Mesendoderm (in vitro differentiated cells): ENCODE data around the gene EFNA1.

Experiments
- DNase-seq: peaks from one replicate; pipeline ENCODE4 v3.0.0; 2013
- H2AK5ac ChIP-seq: 2 replicates; pipeline ENCODE4 v1.6.1; 2013; ENCODE audit warnings: low read length, inconsistent platforms
- H2BK120ac ChIP-seq: 2 replicates; pipeline ENCODE4 v1.6.1; 2013; ENCODE audit warnings: low read depth, mild to moderate bottlenecking, low read length, moderate library complexity, mixed read lengths
- H2BK15ac ChIP-seq: replicated peaks from 2 replicates; pipeline ENCODE4 v1.6.1; 2013; ENCODE audit warnings: low read depth, mild to moderate bottlenecking, moderate library complexity
- H2BK5ac ChIP-seq: 2 replicates; pipeline ENCODE4 v1.6.1; 2013; ENCODE audit warnings: low read length, inconsistent platforms
- H3K18ac ChIP-seq: 2 replicates; pipeline ENCODE4 v1.6.1; 2013; ENCODE audit warnings: mild to moderate bottlenecking, low read length, mixed read lengths
- H3K23ac ChIP-seq: one replicate; pipeline ENCODE4 v1.6.1; 2013; ENCODE audit warnings: low read length
- H3K27ac ChIP-seq: 2 replicates; pipeline ENCODE4 v1.5.1; 2013; ENCODE audit warnings: low read depth, mild to moderate bottlenecking, inconsistent platforms, low read length, moderate library complexity
- H3K27me3 ChIP-seq: 2 replicates; pipeline ENCODE4 v1.6.1; 2013; ENCODE audit warnings: low read length, control low read depth, mild to moderate bottlenecking, inconsistent platforms; ENCODE audit not compliant: insufficient read depth, poor library complexity
- H3K36me3 ChIP-seq: 2 replicates; pipeline ENCODE4 v1.6.1; 2013; ENCODE audit warnings: low read length, inconsistent platforms; ENCODE audit not compliant: control insufficient read depth, insufficient read depth
- H3K4ac ChIP-seq: one replicate; pipeline ENCODE4 v1.6.1; 2013; ENCODE audit warnings: low read depth, mild to moderate bottlenecking, low read length, moderate library complexity
- H3K4me1 ChIP-seq: 2 replicates; pipeline ENCODE4 v1.6.1; 2013; ENCODE audit warnings: low read depth, low read length, inconsistent platforms; ENCODE audit not compliant: control insufficient read depth
- H3K4me2 ChIP-seq: 2 replicates; pipeline ENCODE4 v1.6.1; 2013; ENCODE audit warnings: low read length
- H3K4me3 ChIP-seq: 2 replicates; pipeline ENCODE4 v1.5.1; 2013; ENCODE audit warnings: mild to moderate bottlenecking, low read length
- H3K56ac ChIP-seq: one replicate; pipeline ENCODE4 v1.6.1; 2013; ENCODE audit warnings: low read length
- H3K79me1 ChIP-seq: 2 replicates; pipeline ENCODE4 v1.6.1; 2013; ENCODE audit warnings: low read length, inconsistent platforms
- H3K79me2 ChIP-seq: 2 replicates; pipeline ENCODE4 v1.6.1; 2013; ENCODE audit warnings: mild to moderate bottlenecking, low read length; ENCODE audit not compliant: control insufficient read depth, insufficient read depth
- H3K9ac ChIP-seq: 2 replicates; pipeline ENCODE4 v1.6.1; 2013; ENCODE audit warnings: low read length, inconsistent platforms
- H4K5ac ChIP-seq: one replicate; pipeline ENCODE4 v1.6.1; 2013; ENCODE audit warnings: low read length
- H4K8ac ChIP-seq: one replicate; pipeline ENCODE4 v1.6.1; 2013; ENCODE audit warnings: low read depth, mild to moderate bottlenecking, control low read depth, low read length, moderate library complexity
- WGBS: extraction: QIAGEN DNeasy Blood & Tissue Kit; methylation state at CpG from one replicate; pipeline ENCODE4 v1.1.7; 2013; ENCODE audit warnings: low lambda C conversion rate, missing lambda C conversion rate; ENCODE audit not compliant: insufficient coverage; ENCODE audit errors: extremely low coverage; 5-methylcytosine and 5-hydroxymethylcytosine counted together

The EFNA1 gene

DNA sequence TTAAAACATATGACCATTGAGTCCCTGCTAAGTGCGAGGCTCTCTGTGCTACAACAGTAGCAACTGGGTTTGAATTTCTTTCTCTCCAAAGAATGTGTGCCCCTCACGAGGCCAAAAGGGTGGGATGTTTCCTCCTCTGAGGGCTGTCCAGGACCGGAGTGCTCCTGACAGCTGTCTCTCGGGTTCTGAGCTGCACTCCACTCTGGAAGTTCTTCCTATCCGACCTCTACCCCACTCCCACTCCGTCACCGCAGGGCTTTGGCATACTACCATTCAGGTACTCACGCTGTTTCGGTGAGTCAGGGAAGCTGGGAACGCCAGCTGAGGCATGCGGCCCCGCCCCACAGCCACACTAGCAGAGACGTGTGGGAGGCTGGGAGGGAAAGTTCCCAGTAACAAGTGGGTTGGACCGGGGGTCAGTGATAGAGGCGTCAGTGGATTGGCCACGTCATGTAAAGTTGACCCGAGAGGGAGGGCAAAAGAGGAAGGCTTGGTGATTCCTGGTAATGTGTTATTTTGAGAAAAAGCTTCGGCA is 7.3 kb downstream of the EFNA1 start:
- peak overlapping the region; percentile 55 for H3K4me3 ChIP-seq
- peak; percentile 91 for DNase-seq
- peak overlapping the region; percentile 94 for H3K56ac ChIP-seq
- peak overlapping the region; percentile 46 for H3K4ac ChIP-seq
- H2BK5ac ChIP-seq, result no peak overlapping the region
- peak overlapping the region; percentile 82 for H3K9ac ChIP-seq
- no peak overlapping the region for H4K5ac ChIP-seq
- no peak overlapping the region for H2BK15ac ChIP-seq
- H3K36me3 ChIP-seq, result no peaks in the 10 kb centered on the region
- H2AK5ac ChIP-seq, result no peak overlapping the region
- peaks cover 4% of the 10 kb centered on the region for H3K4me1 ChIP-seq
- H3K79me2 ChIP-seq, result no peaks in the 10 kb centered on the region
- peak overlapping the region; percentile 22 for H3K18ac ChIP-seq
- H2BK120ac ChIP-seq, result no peak overlapping the region
- no CpG with 5 or more reads among the region's 18 CpGs for WGBS
- peak overlapping the region; percentile 56 for H3K4me2 ChIP-seq
- no peak overlapping the region for H4K8ac ChIP-seq
- no peak overlapping the region for H3K23ac ChIP-seq
- peaks cover 9% of the 10 kb centered on the region for H3K79me1 ChIP-seq
- H3K27me3 ChIP-seq, result no peaks in the 10 kb centered on the region
- H3K27ac ChIP-seq, result peak overlapping the region; percentile 91

DNA sequence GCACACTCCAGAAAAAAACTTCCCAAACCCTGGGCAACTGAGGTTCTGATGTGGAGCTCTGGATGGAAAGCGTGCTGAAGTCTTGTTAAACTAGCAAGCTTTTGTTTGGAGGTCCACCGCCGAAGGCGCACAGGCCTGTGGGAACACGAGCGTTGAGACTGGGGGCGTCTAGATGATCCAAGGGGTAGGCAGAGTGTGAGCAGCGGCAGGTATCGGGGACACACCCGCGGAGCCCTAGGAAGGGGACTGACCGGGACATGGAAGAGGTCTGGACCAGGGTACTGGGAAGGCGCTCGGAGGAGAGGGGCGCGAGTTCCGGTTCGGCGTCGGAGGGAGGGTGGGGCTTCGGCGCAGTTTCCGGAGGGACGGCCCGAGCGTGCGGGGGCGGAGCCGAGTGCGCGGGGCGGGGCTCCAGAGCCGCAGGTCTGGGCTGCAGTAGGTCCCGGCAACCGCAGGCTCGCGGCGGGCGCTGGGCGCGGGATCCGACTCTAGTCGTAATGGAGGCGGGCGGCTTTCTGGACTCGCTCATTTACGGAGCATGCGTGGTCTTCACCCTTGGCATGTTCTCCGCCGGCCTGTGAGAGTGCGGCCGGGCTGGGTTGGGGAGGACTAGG is 7.8 kb downstream of the EFNA1 start, which contains the start of gene SLC50A1:
Gene SLC50A1 (plus strand): TSS at position 438 of the 614 bp plus-strand sequence. CDS start 60 bp downstream, at position 498.
- no peaks in the 10 kb centered on the region for H3K27me3 ChIP-seq
- no CpG with 5 or more reads among the region's 52 CpGs for WGBS
- H4K5ac ChIP-seq, result no peak within 1 kb of the TSS
- H2BK15ac ChIP-seq, result no peak within 1 kb of the TSS
- peak within 1 kb of the TSS; percentile 99 for H3K9ac ChIP-seq
- peaks cover 3% of the 10 kb centered on the region for H3K4me1 ChIP-seq
- peak within 1 kb of the TSS; percentile 98 for H3K4me2 ChIP-seq
- peak within 1 kb of the TSS; percentile 73 for H3K4ac ChIP-seq
- H3K79me1 ChIP-seq, result peaks cover 9% of the 10 kb centered on the region
- H3K36me3 ChIP-seq, result no peaks in the 10 kb centered on the region
- H3K27ac ChIP-seq, result peak within 1 kb of the TSS; percentile 97
- peak within 1 kb of the TSS; percentile 79 for H2AK5ac ChIP-seq
- peak within 1 kb of the TSS; percentile 34 for H3K18ac ChIP-seq
- H4K8ac ChIP-seq, result peak within 1 kb of the TSS; percentile 41
- no peak within 1 kb of the TSS for H2BK120ac ChIP-seq
- H3K4me3 ChIP-seq, result peak within 1 kb of the TSS; percentile 97
- H3K79me2 ChIP-seq, result no peaks in the 10 kb centered on the region
- peak within 1 kb of the TSS; percentile 95 for H3K23ac ChIP-seq
- peak within 1 kb of the TSS; percentile 95 for H2BK5ac ChIP-seq
- DNase-seq, result peak; percentile 96
- peak within 1 kb of the TSS; percentile 99 for H3K56ac ChIP-seq

DNA sequence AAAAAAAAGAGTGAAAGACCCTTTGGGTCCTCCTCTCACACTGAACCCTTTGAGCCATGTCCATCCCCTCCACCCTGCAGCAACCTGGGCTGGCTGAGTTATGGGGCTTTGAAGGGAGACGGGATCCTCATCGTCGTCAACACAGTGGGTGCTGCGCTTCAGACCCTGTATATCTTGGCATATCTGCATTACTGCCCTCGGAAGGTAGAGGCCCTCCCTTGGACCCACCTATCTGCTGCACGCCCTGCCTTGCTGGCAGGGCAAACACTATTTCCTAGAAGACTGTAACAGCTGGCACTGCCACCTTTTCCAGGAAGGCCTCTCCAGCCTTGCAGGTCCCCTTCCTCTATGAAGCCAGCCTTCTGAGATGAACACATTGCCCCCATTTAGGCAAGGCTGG is 9.1 kb downstream of the EFNA1 start:
- Histone ChIP-seq H3K9ac (peak overlapping the region; percentile 72), H2BK15ac (no peak overlapping the region), H3K56ac (peak overlapping the region; percentile 82), H3K79me2 (no peaks in the 10 kb centered on the region), H3K4me2 (peak overlapping the region; percentile 35), H3K27ac (no peak overlapping the region), H3K79me1 (peaks cover 9% of the 10 kb centered on the region), H3K18ac (no peak overlapping the region), H3K4ac (no peak overlapping the region), H2BK5ac (peak overlapping the region; percentile 65), H4K5ac (no peak overlapping the region), H3K36me3 (no peaks in the 10 kb centered on the region), H3K23ac (no peak overlapping the region), H2AK5ac (peak overlapping the region; percentile 20), H3K4me3 (peak overlapping the region; percentile 4), H4K8ac (no peak overlapping the region), H3K4me1 (peaks cover 3% of the 10 kb centered on the region), H2BK120ac (no peak overlapping the region), H3K27me3 (no peaks in the 10 kb centered on the region)
- WGBS, result no CpG with 5 or more reads among the region's 6 CpGs
- DNase-seq, result no peak

DNA sequence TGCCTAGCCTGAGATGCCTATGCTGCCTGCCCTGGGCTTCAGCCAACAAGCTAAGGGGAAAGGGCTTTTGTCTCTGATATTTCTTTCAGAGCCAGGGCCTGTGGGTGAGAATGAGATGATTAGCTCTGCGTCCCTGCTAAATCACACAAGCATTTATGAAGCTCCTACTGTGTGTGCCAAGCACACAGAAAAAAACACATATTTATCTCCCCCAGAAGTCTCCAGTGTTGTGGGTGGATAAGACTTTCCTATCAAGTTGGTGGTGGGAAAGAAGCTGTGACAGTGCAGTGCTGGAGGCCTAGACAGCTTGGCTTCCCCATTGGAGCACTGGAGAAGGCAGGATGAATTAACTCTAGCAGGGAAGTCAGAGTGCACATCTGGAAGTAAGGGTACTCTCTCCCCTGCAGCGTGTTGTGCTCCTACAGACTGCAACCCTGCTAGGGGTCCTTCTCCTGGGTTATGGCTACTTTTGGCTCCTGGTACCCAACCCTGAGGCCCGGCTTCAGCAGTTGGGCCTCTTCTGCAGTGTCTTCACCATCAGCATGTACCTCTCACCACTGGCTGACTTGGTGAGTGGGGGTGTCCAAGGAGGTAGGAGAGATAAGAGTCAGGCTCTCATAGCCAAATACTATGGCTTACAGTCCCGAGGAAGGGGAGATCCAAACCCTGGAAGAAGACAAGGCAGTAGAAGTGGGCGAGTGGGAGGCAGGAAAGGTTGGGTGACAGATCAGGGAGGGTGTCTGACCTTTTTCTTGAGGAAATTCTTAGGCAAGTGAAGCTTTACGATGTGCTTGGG is 9.7 kb downstream of the EFNA1 start:
- Histone ChIP-seq H3K18ac (no peak overlapping the region), H3K27ac (no peak overlapping the region), H2BK15ac (no peak overlapping the region), H3K4ac (no peak overlapping the region), H3K9ac (peak overlapping the region; percentile 72), H3K23ac (no peak overlapping the region), H4K8ac (no peak overlapping the region), H2AK5ac (peak overlapping the region; percentile 20), H3K79me2 (no peaks in the 10 kb centered on the region), H3K4me2 (peak overlapping the region; percentile 35), H4K5ac (no peak overlapping the region), H2BK120ac (no peak overlapping the region), H3K27me3 (no peaks in the 10 kb centered on the region), H2BK5ac (no peak overlapping the region), H3K79me1 (peaks cover 9% of the 10 kb centered on the region), H3K4me3 (no peak overlapping the region), H3K56ac (peak overlapping the region; percentile 82), H3K4me1 (peaks cover 3% of the 10 kb centered on the region), H3K36me3 (no peaks in the 10 kb centered on the region)
- no peak for DNase-seq
- no CpG with 5 or more reads among the region's 6 CpGs for WGBS

DNA sequence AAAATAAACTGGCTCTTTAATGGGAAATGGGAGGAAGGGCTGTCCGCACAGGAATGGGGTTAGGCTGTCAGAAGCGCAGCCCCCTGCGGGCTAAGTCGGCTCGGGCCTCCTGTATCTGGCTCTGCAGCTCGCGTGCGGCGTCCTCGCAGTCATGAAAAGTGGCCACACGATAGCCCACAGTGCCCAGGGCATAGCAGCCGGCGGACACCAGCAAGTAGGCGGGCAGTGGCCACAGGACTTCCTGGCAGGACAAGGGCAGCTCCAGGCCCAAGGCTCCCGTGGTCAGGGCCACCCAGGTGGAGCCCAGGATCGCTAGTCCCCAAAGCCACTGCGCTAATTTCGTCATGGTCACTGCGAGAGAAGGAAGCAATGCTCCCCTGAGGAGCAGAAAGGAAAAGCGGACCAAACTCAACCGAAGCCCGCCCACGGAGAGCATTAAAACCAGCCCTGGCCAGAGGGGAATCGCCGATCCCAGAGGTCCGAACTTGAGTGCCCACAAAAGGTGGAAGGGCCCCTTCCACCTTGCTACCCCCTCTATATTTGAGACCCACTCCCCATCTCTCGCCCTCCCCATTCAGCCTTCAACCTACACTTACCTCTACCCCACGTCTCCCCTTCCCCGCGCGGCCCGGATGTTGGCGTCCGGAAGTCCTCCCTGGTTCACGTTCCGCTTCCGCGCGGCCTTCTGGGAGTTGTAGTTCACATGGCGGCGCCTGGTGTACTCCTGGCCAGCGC is 12.4 kb downstream of the EFNA1 start, which contains the start of gene DPM3:
Gene DPM3 (minus strand): TSS at position 637 of the 735 bp plus-strand sequence. CDS start 291 bp downstream, at position 346.
- Histone ChIP-seq H2BK15ac (no peak within 1 kb of the TSS), H2BK5ac (peak within 1 kb of the TSS; percentile 7), H3K56ac (peak within 1 kb of the TSS; percentile 95), H3K9ac (peak within 1 kb of the TSS; percentile 89), H3K18ac (no peak within 1 kb of the TSS), H3K27me3 (no peaks in the 10 kb centered on the region), H3K79me2 (no peaks in the 10 kb centered on the region), H3K27ac (peak within 1 kb of the TSS; percentile 17), H2AK5ac (no peak within 1 kb of the TSS), H3K79me1 (peaks cover 9% of the 10 kb centered on the region), H2BK120ac (no peak within 1 kb of the TSS), H3K36me3 (no peaks in the 10 kb centered on the region), H3K4ac (peak within 1 kb of the TSS; percentile 56), H4K8ac (peak within 1 kb of the TSS; percentile 42), H3K4me3 (peak within 1 kb of the TSS; percentile 78), H3K4me2 (peak within 1 kb of the TSS; percentile 75), H4K5ac (no peak within 1 kb of the TSS), H3K4me1 (peaks cover 3% of the 10 kb centered on the region), H3K23ac (no peak within 1 kb of the TSS)
- no CpG with 5 or more reads among the region's 42 CpGs for WGBS
- peak; percentile 84 for DNase-seq
